Measurements from ENCODE around the gene METTL23. TPM values are rescaled to one million over a fixed set of nuclear protein-coding genes. Genes with fewer than 3 reads are reported as not detected.

Gene METTL23
- total RNA-seq, 1 experiment from 2014 or later = 57.8 TPM

GRCh38 chr17:76685366-76685765 is 41.3 kb upstream of the METTL23 start:
- no peaks in the 10 kb centered on the region for H3K9me3 ChIP-seq (ENCODE audit: control insufficient read depth in 1 of 2, insufficient read depth in 1 of 2, low read depth in 1 of 2, low read length in 2 of 2)
- no peak overlapping the region for H3K9ac ChIP-seq (ENCODE audit: low read length)
- H3K4me3 ChIP-seq (replicated peaks in 1 of 2; ENCODE audit: low read depth in 1 of 2, low read length in 2 of 2) = no peak overlapping the region
- intact Hi-C loops (cut with micrococcal nuclease) = no loop called here
- no peak overlapping the region for H3K4me2 ChIP-seq (ENCODE audit: low read length)
- no peaks in the 10 kb centered on the region for H3K9me2 ChIP-seq (ENCODE audit: insufficient read depth)
- peaks cover 22 to 24% of the 10 kb centered on the region in 2 experiments for H3K4me1 ChIP-seq (ENCODE audit: control insufficient read depth in 1 of 2, insufficient read depth in 2 of 2, low read length in 2 of 2)
- no peaks in the 10 kb centered on the region for H3K79me2 ChIP-seq (ENCODE audit: insufficient read depth, low read length)
- no peak overlapping the region for H2AFZ ChIP-seq (ENCODE audit: low read depth, low read length, poor library complexity, severe bottlenecking)
- POLR2A ChIA-PET = interaction anchor here (0.7 to 1.9 kb wide), 2 partner anchors 13 to 128 kb away, joined by 3 to 4 read pairs; no protein-coding TSS in a partner anchor
- CTCF ChIA-PET = interaction anchor here (1.8 kb wide), 1 partner anchor 13 kb away, joined by 5 read pairs; no protein-coding TSS in a partner anchor
- H3K27me3 ChIP-seq (ENCODE audit: insufficient read depth, low read length) = no peaks in the 10 kb centered on the region
- BruUV-seq (replicated peaks) = no TSS peak
- no peak overlapping the region for H3K27ac ChIP-seq (ENCODE audit: low read depth, low read length)
- TF ChIP-seq SP1 (IDR thresholded peaks at IDR 0.05; ENCODE audit: low read depth) (no peak), ELF1 (IDR thresholded peaks at IDR 0.05; ENCODE audit: borderline replicate concordance, low read depth) (no peak), FOSL1 (IDR thresholded peaks at IDR 0.05; ENCODE audit: low read depth) (no peak), RAD21 (IDR thresholded peaks at IDR 0.05; ENCODE audit: low read depth) (no peak), SRF (IDR thresholded peaks at IDR 0.05; ENCODE audit: low read depth) (no peak), ZBTB33 (IDR thresholded peaks at IDR 0.05; ENCODE audit: extremely low read depth, insufficient replicate concordance, low read length) (no peak), TCF7L2 (IDR thresholded peaks at IDR 0.05; ENCODE audit: borderline replicate concordance, extremely low read depth, insufficient read depth, insufficient read length) (no peak), EZH2 (IDR thresholded peaks at IDR 0.05) (no peak), EGR1 (IDR thresholded peaks at IDR 0.05; ENCODE audit: low read depth) (no peak), CTCF (IDR thresholded peaks at IDR 0.05 in 2 of 3, conservative IDR thresholded peaks at IDR 0.05 in 1 of 3; ENCODE audit: borderline replicate concordance in 1 of 3, insufficient read depth in 1 of 3, low read depth in 2 of 3, low read length in 2 of 3) (no peak), ZFX (IDR thresholded peaks at IDR 0.05) (no peak)
- RAD21 ChIA-PET (ENCODE audit: low non-redundant PET in 1 of 2, low total read pairs in 2 of 2, uncharacterized antibody in 2 of 2, unreplicated experiment in 2 of 2) = no interaction called here
- ATAC-seq = no peak
- H3K36me3 ChIP-seq (ENCODE audit: control insufficient read depth in 1 of 2, insufficient read depth in 2 of 2, low read length in 2 of 2) = peaks cover 0 to 2% of the 10 kb centered on the region in 2 experiments; a peak in 1 of 4 replicates
- H4K20me1 ChIP-seq (ENCODE audit: insufficient read depth) = no peaks in the 10 kb centered on the region
- no peak for DNase-seq (ENCODE audit: low read depth, low spot score)

All from HCT116 (cell line).